22Rv1 (cell line): Measurements from ENCODE around the gene TRAF3.

ENCODE experiments used
- CTCF ChIP-seq: fragments of 450-650 bp; IDR thresholded peaks from 2 replicates; pipeline ENCODE4 v1.5.1; 2017; ENCODE audit warnings: mild to moderate bottlenecking
- ZFX ChIP-seq: fragments of 450-650 bp; IDR thresholded peaks from 2 replicates; pipeline ENCODE4 v1.6.1; 2017; ENCODE audit warnings: antibody characterized with exemption, borderline replicate concordance

DNA sequence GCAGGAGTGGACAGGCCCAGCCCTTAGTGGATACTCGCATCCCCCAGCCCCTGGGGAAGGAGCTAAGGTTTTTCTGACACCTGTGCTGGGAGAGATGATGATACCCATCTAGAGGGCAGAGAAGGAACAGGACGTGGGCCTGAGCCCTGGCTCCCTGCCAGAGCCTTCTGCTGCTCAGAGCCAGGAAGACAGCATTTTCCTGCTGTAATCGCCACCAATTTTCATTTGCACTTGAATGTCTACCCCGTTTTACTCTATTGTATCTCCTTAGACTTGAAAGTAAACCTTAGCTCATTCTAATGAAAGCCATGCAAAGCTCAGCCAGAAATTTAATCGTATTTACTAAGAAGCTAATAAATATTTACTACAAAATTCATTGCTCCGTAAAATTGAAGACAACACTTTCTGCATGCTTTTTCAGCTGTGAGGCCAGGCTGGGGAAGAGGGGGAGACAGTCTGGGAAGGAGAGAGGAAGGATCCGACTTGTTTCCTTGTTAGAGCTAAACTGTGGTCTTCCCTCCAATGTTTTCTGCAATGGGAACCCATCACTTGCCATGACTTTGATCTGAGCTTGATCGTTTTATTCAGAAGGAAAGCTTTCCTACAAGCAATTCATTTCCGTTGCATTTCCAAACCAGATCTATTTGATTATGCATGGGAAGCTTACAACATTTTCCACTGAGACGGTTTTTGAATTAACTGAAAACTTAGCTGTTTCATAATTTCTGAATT is 17.6 kb upstream of the TRAF3 start:
- TF ChIP-seq CTCF (no peak), ZFX (no peak)
